Stimulated activated CD8-positive, alpha-beta memory T cell treated with anti-CD3 and anti-CD28 coated beads, Interleukin-12 subunit alpha, Interleukin-12 subunit beta, amount 100 ng/mL, for 1 hour (primary cell): ENCODE results near the gene ATP2B2.

ENCODE experiments used
- DNase-seq: peaks from one replicate; pipeline ENCODE4 v3.0.0-alpha.2; 2020; ENCODE audit warnings: low read depth

The ATP2B2 gene

DNA sequence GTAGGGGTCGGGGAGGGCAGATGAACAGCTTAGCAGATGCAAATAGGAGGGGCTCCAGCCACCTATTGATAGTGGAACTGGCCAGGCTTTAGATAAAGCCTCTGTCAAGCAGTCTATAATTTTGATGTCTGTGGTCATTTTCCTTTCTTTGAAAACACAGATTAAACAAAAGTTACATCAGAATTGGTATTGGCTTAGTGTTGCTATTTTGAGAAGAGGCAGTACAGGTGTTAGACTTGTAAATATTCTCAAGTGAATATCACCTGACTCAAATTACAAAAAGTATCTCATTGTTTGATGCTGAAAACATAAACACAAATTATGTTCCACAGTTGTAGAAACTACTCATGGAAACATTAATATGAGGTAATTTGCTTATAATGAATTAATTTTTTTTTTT is 230.8 kb downstream of the ATP2B2 start:
- DNase-seq, result no peak
